Measurements from ENCODE around the gene RNF150.

DNA sequence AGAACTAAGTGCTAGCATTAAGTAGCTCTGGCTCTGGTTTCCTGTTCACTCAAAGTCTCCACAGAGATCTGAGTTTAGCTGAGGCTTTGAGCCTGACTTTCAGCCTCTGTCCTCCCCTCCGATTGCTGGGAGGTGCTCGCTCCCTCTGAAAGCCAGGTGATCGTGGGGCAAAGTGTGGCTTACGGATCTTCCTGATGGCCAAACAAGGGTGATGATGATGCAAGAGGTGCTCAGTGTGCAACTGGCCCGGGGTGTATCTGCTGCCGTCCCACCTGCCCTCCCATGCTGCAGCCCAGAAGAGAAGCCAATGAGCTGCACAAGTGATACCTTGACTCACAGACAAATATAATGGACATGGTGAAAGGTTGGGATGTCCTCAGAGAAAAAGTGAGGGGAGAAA lies 207.9 kb downstream of the RNF150 start:
- TF ChIP-seq EP300 (IDR thresholded peaks at IDR 0.05) (no peak), POLR2A (IDR thresholded peaks at IDR 0.05; ENCODE audit: low read depth) (no peak)
- TF ChIP-seq, protein P1, sequence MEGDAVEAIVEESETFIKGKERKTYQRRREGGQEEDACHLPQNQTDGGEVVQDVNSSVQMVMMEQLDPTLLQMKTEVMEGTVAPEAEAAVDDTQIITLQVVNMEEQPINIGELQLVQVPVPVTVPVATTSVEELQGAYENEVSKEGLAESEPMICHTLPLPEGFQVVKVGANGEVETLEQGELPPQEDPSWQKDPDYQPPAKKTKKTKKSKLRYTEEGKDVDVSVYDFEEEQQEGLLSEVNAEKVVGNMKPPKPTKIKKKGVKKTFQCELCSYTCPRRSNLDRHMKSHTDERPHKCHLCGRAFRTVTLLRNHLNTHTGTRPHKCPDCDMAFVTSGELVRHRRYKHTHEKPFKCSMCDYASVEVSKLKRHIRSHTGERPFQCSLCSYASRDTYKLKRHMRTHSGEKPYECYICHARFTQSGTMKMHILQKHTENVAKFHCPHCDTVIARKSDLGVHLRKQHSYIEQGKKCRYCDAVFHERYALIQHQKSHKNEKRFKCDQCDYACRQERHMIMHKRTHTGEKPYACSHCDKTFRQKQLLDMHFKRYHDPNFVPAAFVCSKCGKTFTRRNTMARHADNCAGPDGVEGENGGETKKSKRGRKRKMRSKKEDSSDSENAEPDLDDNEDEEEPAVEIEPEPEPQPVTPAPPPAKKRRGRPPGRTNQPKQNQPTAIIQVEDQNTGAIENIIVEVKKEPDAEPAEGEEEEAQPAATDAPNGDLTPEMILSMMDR (IDR thresholded peaks at IDR 0.05): no peak
